Right lobe of liver (tissue), 4 donors: ENCODE results near the gene DDX55.

Source experiments
- CTCF ChIP-seq, 4 donors: fragments of 200-600 bp in 3 of 4; fragments of 450-650 bp in 1 of 4; IDR thresholded peaks; one replicate each; pipeline versions ENCODE4 v1.5.1 to v1.8.0; 2016 to 2022; ENCODE audit warnings: antibody characterized with exemption in 4 of 4, mild to moderate bottlenecking in 2 of 4
- POLR2A ChIP-seq: fragments of 450-650 bp; IDR thresholded peaks from one replicate; pipeline ENCODE4 v1.6.1; 2017; ENCODE audit warnings: antibody characterized with exemption, mild to moderate bottlenecking
- donor health status: DM: no; HTN: no; CAD: no.
- donor health status: DM: no; HTN: no; CAD: no.
- donor health status: DM: no; HTN: yes; CAD: no.

DNA sequence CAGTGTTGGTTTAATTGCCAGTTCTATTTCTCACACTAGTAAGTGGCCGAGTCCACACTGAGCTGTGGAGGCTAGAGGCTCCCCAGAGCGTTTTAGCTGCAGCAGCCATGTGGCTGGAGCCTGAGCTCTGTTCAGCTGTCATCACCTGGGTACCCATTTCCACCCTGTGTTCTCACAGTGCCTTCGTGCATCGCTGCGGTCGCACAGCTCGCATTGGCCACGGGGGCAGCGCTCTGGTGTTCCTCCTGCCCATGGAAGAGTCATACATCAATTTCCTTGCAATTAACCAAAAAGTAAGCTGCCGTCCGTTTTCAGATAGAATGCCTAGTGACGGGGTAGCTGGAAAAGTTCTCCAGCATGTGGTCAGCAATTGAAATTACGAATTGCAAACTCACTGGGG lies 15.7 kb downstream of the DDX55 start:
- TF ChIP-seq CTCF (IDR thresholded peaks at IDR 0.05) (no peak), POLR2A (no peak)
